KOPT-K1 (cell line): ENCODE measurements around the gene RAB4B.
"Not testable (repeated sequence)": the region's sequence is repeated elsewhere in the genome, so short reads cannot be mapped to it uniquely, and the experiment has no call there.

ENCODE experiments used
- H3K27ac ChIP-seq: fragments of 200-600 bp; sonication (generic); 2 replicates; pipeline ENCODE4 v1.5.1; 2016; ENCODE audit warnings: antibody characterized with exemption, mild to moderate bottlenecking, low read depth, low read length; ENCODE audit not compliant: poor library complexity, severe bottlenecking
- H3K36me3 ChIP-seq: fragments of 200-600 bp; sonication (generic); 2 replicates; pipeline ENCODE4 v1.5.1; 2017; ENCODE audit warnings: antibody characterized with exemption, mild to moderate bottlenecking, low read length, moderate library complexity; ENCODE audit not compliant: insufficient read depth
- H3K9me3 ChIP-seq: fragments of 200-600 bp; sonication (generic); 2 replicates; pipeline ENCODE4 v1.5.1; 2017; ENCODE audit warnings: antibody characterized with exemption, low read length, mild to moderate bottlenecking; ENCODE audit not compliant: insufficient read depth, poor library complexity, severe bottlenecking

The RAB4B gene

GRCh38 chr19:40783711-40784110, 5.7 kb downstream of the RAB4B start:
- Histone ChIP-seq H3K36me3 (peaks cover 6% of the 10 kb centered on the region; the same call in 1 of the 2 replicates), H3K9me3 (no peaks in the 10 kb centered on the region), H3K27ac (no peak overlapping the region)

- not testable (repeated sequence) for H3K36me3 ChIP-seq, H3K9me3 ChIP-seq, H3K27ac ChIP-seq
Measured at GRCh38 chr19:40784146-40784545, 6.1 kb downstream of the RAB4B start.

- H3K9me3 ChIP-seq: no peaks in the 10 kb centered on the region
Measured at GRCh38 chr19:40785526-40785925, 7.5 kb downstream of the RAB4B start.

GRCh38 chr19:40786060-40787037, 8.3 kb downstream of the RAB4B start:
- Histone ChIP-seq H3K36me3 (peaks cover 8% of the 10 kb centered on the region; the same call in 1 of the 2 replicates), H3K27ac (no peak overlapping the region), H3K9me3 (no peaks in the 10 kb centered on the region)

More at GRCh38 chr19:40785526-40785925, 7.5 kb downstream of the RAB4B start:
- H3K36me3 ChIP-seq: peaks cover 6% of the 10 kb centered on the region; the same call in 1 of the 2 replicates
- H3K27ac ChIP-seq: no peak overlapping the region

GRCh38 chr19:40791349-40791748, 13.3 kb downstream of the RAB4B start:
- H3K27ac ChIP-seq: no peak overlapping the region
- H3K36me3 ChIP-seq: peaks cover 8% of the 10 kb centered on the region; the same call in 1 of the 2 replicates
- no peaks in the 10 kb centered on the region for H3K9me3 ChIP-seq

- peaks cover 8% of the 10 kb centered on the region; the same call in 1 of the 2 replicates for H3K36me3 ChIP-seq
- H3K9me3 ChIP-seq: no peaks in the 10 kb centered on the region
- no peak overlapping the region for H3K27ac ChIP-seq
Measured at GRCh38 chr19:40791996-40792395, 13.9 kb downstream of the RAB4B start.

GRCh38 chr19:40797166-40797962, 19.3 kb downstream of the RAB4B start:
- Histone ChIP-seq H3K36me3 (peaks cover 17% of the 10 kb centered on the region), H3K27ac (peak overlapping the region; percentile 86), H3K9me3 (no peaks in the 10 kb centered on the region)

GRCh38 chr19:40797963-40798682, 20.1 kb downstream of the RAB4B start:
- Histone ChIP-seq H3K27ac (peak overlapping the region; percentile 86), H3K36me3 (peaks cover 25% of the 10 kb centered on the region), H3K9me3 (no peaks in the 10 kb centered on the region)

- Histone ChIP-seq H3K9me3 (no peaks in the 10 kb centered on the region), H3K27ac (peak within 1 kb of the TSS; percentile 86)
Measured at GRCh38 chr19:40798683-40799557, 20.9 kb downstream of the RAB4B start, which contains the start of gene EGLN2. EGLN2 (plus strand) TSS chr19:40799191; CDS start chr19:40800573, 1,382 bp downstream.

GRCh38 chr19:40799558-40800338, 21.7 kb downstream of the RAB4B start:
- peaks cover 41% of the 10 kb centered on the region for H3K36me3 ChIP-seq
- peak overlapping the region; percentile 86 for H3K27ac ChIP-seq
- H3K9me3 ChIP-seq: no peaks in the 10 kb centered on the region

More at GRCh38 chr19:40798683-40799557, 20.9 kb downstream of the RAB4B start, which contains the start of gene EGLN2:
- peaks cover 33% of the 10 kb centered on the region for H3K36me3 ChIP-seq

GRCh38 chr19:40800339-40800996, 22.4 kb downstream of the RAB4B start:
- H3K27ac ChIP-seq: peak overlapping the region; percentile 86
- no peaks in the 10 kb centered on the region for H3K9me3 ChIP-seq
- peaks cover 48% of the 10 kb centered on the region for H3K36me3 ChIP-seq

GRCh38 chr19:40800997-40801377, 22.9 kb downstream of the RAB4B start:
- Histone ChIP-seq H3K36me3 (peaks cover 53% of the 10 kb centered on the region), H3K27ac (peak overlapping the region; percentile 86), H3K9me3 (no peaks in the 10 kb centered on the region)
